ENCODE data around the gene BTBD7. TPM values are rescaled to one million over a fixed set of nuclear protein-coding genes. Genes with fewer than 3 reads are reported as not detected.

Gene BTBD7
- total and polyA plus RNA-seq, 9 donors = 10.9 to 42.2 (median 32.7) TPM

DNA sequence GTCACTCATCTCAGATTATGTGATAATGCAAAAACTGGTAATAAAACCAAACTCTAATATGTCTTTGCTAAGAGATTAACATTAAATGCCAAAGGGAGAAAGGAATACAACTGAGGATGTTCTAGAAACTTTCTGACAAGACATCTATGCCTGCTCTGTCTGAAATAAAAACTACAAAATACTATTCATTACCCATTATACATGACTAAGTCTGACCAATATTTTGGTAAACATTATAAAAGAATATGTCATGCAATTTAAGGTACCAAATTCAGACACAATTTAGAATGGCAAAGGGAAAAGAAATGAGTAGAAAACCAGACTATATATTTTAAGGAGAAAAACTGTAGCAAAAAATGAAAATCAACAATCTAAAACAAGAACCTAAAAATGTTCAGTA, 86.3 kb downstream of the BTBD7 start:
- Histone ChIP-seq H3K27ac (no peak overlapping the region), H3K4me1 (ENCODE audit: insufficient read depth) (no peaks in the 10 kb centered on the region), H3K36me3 (no peaks in the 10 kb centered on the region), H3K4me3 (no peak overlapping the region), H3K27me3 (no peaks in the 10 kb centered on the region), H3K9me3 (no peaks in the 10 kb centered on the region)
- no peak for TF ChIP-seq EP300 (IDR thresholded peaks at IDR 0.05)
- no peak for TF ChIP-seq POLR2A (IDR thresholded peaks at IDR 0.05)
- TF ChIP-seq, protein P1, sequence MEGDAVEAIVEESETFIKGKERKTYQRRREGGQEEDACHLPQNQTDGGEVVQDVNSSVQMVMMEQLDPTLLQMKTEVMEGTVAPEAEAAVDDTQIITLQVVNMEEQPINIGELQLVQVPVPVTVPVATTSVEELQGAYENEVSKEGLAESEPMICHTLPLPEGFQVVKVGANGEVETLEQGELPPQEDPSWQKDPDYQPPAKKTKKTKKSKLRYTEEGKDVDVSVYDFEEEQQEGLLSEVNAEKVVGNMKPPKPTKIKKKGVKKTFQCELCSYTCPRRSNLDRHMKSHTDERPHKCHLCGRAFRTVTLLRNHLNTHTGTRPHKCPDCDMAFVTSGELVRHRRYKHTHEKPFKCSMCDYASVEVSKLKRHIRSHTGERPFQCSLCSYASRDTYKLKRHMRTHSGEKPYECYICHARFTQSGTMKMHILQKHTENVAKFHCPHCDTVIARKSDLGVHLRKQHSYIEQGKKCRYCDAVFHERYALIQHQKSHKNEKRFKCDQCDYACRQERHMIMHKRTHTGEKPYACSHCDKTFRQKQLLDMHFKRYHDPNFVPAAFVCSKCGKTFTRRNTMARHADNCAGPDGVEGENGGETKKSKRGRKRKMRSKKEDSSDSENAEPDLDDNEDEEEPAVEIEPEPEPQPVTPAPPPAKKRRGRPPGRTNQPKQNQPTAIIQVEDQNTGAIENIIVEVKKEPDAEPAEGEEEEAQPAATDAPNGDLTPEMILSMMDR (IDR thresholded peaks at IDR 0.05) = no peak
- no peak for DNase-seq
- intact Hi-C loops (cut with DNase I) = no loop called here

DNA sequence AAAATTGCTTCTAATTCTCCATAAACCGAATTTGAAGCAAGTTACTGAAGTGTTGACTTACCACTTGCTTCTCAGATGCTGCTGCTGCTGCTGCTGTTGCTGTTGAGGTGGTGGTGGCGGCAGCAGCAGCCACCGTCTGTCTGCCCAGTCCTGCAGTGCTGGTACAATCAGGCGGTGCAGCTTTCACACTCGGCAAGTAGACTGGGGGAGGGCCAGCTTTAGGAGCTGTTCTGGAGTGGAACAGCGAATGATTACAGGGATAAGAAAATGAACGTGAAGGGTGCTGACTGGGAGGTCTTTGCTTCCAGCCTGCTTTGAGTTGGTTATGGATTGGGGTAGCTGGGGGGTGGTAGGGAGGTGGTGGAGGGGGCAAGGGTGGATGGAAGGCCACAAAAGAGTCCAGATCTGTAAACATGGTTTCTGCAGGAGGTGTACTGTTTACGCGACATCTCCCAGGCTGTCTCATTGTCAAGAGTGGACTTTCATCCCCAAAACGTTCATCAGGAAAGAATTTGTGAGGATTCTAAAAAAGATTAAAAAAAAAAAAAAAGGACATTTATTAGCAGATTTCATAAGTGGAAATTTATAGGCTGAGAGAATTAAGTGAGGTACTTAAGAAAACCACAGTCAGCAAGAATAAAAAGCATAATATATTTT, 86.9 kb downstream of the BTBD7 start:
- TF ChIP-seq, protein P1 (IDR thresholded peaks at IDR 0.05) = no peak
- TF ChIP-seq EP300 (IDR thresholded peaks at IDR 0.05) (no peak), POLR2A (IDR thresholded peaks at IDR 0.05) (no peak)
- H3K27me3 ChIP-seq = no peaks in the 10 kb centered on the region
- H3K4me3 ChIP-seq = no peak overlapping the region
- 87 to 91% (median 87%) methylated on average over 10 of the region's 10 CpGs for WGBS, 3 donors
- no peaks in the 10 kb centered on the region for H3K36me3 ChIP-seq
- H3K27ac ChIP-seq = no peak overlapping the region
- H3K9me3 ChIP-seq = no peaks in the 10 kb centered on the region
- intact Hi-C loops (cut with DNase I) = no loop called here
- DNase-seq = no peak
- no peaks in the 10 kb centered on the region for H3K4me1 ChIP-seq (ENCODE audit: insufficient read depth)

DNA sequence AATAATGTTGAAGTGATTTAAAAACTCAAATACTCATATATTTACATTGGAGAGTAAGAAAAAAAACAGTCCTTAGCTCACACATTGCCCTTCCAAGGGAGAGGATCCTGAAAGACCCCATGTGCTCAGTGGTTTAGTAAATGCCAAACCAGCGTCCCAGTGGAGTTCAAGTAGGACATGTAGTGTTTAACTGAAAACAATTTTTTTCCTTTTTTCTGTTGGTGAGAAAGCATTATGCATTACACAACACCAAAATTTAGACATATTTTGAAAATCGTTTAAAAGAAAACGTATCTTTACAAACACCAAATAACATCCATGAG, 92.2 kb downstream of the BTBD7 start:
- TF ChIP-seq, protein P1 (IDR thresholded peaks at IDR 0.05) = no peak
- TF ChIP-seq POLR2A (IDR thresholded peaks at IDR 0.05) (no peak), EP300 (IDR thresholded peaks at IDR 0.05) (no peak)
- Histone ChIP-seq H3K4me3 (no peak overlapping the region), H3K36me3 (no peaks in the 10 kb centered on the region), H3K27ac (no peak overlapping the region), H3K4me1 (ENCODE audit: insufficient read depth) (no peaks in the 10 kb centered on the region), H3K9me3 (no peaks in the 10 kb centered on the region), H3K27me3 (no peaks in the 10 kb centered on the region)
- intact Hi-C loops (cut with DNase I) = no loop called here
- DNase-seq = no peak
- 88 to 92% (median 91%) methylated on average over 3 of the region's 3 CpGs for WGBS, 3 donors

DNA sequence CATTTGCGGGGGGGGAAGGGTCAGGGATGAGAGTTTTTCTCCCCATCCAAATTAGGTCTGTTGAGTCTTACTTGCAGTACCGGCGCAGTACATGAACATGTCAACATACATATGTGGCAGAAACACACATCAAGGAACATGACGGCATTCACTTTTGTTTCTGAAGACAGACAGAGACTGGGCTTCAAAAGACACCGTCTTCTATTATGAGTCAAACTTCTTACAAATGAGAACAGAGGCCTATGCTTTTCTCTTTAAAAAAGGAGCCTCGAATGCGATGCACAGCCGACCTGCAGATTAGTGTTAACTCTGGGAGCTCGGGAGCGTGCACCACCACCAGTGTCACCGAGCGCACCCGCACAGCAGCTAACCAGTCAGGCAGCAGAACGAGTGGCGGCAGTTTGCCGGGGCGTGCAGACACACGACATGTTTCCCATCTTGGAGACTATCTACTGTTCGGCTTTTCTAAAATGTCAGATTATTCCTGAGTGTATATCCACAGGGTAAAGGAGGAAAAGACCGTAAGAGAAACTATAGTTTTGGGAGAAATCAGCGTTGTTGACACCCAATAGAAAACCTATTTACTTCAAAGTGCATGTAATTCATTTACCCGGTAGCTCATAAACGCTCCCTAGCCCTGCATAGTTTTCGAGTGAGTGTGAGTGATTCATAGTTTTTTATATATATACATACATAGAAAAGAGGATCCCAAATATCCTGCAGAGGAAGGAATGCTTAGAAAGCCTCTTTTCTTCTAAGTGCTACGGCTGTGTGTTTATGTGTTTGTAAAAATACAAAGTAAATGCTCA, 92.8 kb downstream of the BTBD7 start:
- 93 to 94% (median 94%) methylated on average over 25 of the region's 25 CpGs for WGBS, 3 donors
- no peaks in the 10 kb centered on the region for H3K9me3 ChIP-seq
- H3K27me3 ChIP-seq = no peaks in the 10 kb centered on the region
- no peak overlapping the region for H3K4me3 ChIP-seq
- DNase-seq = no peak
- H3K4me1 ChIP-seq (ENCODE audit: insufficient read depth) = no peaks in the 10 kb centered on the region
- no peaks in the 10 kb centered on the region for H3K36me3 ChIP-seq
- intact Hi-C loops (cut with DNase I) = no loop called here
- TF ChIP-seq EP300 (IDR thresholded peaks at IDR 0.05) (no peak), POLR2A (IDR thresholded peaks at IDR 0.05) (no peak)
- TF ChIP-seq, protein P1 (IDR thresholded peaks at IDR 0.05) = no peak
- no peak overlapping the region for H3K27ac ChIP-seq

Data from ovary (tissue), 9 donors.